Coronary artery (tissue), 2 donors: ENCODE data around the gene EIF3F.

Experiments used
- DNase-seq: peaks from one replicate; pipeline ENCODE4 v3.0.0-alpha.2; 2017; ENCODE audit warnings: low spot score
- H3K27ac ChIP-seq, 2 donors: fragments of 200-600 bp; sonication (generic); one replicate each; pipeline ENCODE4 v1.5.1; 2016 to 2019
- H3K4me3 ChIP-seq: fragments of 200-600 bp; sonication (generic); 2 replicates; pipeline ENCODE4 v1.5.1; 2016; ENCODE audit warnings: mild to moderate bottlenecking, moderate library complexity
- CTCF ChIP-seq: fragments of 200-600 bp; sonication (generic); IDR thresholded peaks from one replicate; pipeline ENCODE4 v1.5.1; 2019; ENCODE audit warnings: antibody characterized with exemption

Gene EIF3F

GRCh38 chr11:8039530-8040260 is 52.6 kb downstream of the EIF3F start:
- no peak overlapping the region for H3K4me3 ChIP-seq
- no peak for TF ChIP-seq CTCF
- DNase-seq, result peak; percentile 56
- H3K27ac ChIP-seq, result no peak overlapping the region

GRCh38 chr11:8040261-8040920 is 53.3 kb downstream of the EIF3F start:
- TF ChIP-seq CTCF, result no peak
- DNase-seq, result no peak
- Histone ChIP-seq H3K4me3 (no peak overlapping the region), H3K27ac (no peak overlapping the region)

- Histone ChIP-seq H3K4me3 (no peak overlapping the region), H3K27ac (no peak overlapping the region)
- DNase-seq, result peak; percentile 40
- no peak for TF ChIP-seq CTCF
Measured at GRCh38 chr11:8040921-8041285, 53.8 kb downstream of the EIF3F start.

DNA sequence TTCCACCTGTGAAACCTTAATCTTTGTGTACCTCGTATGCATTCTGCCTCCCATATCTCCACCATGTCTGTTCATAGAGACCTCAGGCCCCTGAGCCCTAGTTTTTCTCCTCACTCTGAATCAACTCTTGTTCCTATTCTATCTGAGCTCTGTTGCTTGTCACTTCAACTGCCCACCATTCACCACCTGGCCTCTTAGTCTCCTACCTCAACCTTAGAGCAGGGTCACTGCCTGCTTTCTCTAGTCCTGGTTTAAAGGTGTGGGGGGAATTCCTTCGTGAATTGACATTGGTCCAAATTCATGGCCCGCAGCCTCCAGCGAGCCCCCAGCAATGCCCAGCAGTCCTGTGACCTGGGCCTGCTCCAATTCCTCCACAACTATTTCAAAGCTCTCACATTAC is 54.4 kb downstream of the EIF3F start:
- TF ChIP-seq CTCF, result no peak
- Histone ChIP-seq H3K27ac (no peak overlapping the region), H3K4me3 (no peak overlapping the region)
- no peak for DNase-seq

- no peak for DNase-seq
- no peak overlapping the region for H3K4me3 ChIP-seq
- TF ChIP-seq CTCF, result no peak
Measured at GRCh38 chr11:8043756-8044155, 56.6 kb downstream of the EIF3F start.

DNA sequence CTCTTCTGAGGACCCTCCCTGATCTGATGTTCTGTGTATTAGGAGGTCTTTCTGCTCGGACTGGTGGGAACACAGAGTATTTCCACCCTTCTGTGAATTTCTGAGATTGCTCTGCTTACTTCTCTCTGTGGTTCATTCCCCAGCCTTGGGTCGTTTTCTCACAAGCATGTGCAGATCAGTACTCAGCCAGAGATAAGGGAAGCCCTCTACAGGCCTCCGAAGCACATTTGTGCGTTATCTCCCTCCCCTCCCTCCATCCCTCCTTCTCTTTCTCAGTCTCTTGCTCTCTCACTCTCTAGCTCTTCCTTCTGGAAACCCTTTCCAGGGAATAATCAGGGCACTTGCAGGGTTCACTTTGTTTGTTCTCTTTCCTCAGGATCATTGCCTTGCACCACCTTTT is 58.7 kb downstream of the EIF3F start:
- no peak for TF ChIP-seq CTCF
- H3K27ac ChIP-seq, result no peak overlapping the region
- H3K4me3 ChIP-seq, result no peak overlapping the region
- DNase-seq, result no peak

More at GRCh38 chr11:8043756-8044155, 56.6 kb downstream of the EIF3F start:
- H3K27ac ChIP-seq, result no peak overlapping the region

- peak; percentile 28 for DNase-seq
- no peak for TF ChIP-seq CTCF
- Histone ChIP-seq H3K4me3 (no peak overlapping the region), H3K27ac (no peak overlapping the region)
Measured at GRCh38 chr11:8047382-8047781, 60.2 kb downstream of the EIF3F start.
